ENCODE data around the gene SMARCE1. TPM values are rescaled to one million over a fixed set of nuclear protein-coding genes. Genes with fewer than 3 reads are reported as not detected.

The SMARCE1 gene
- total RNA-seq, 4 donors from 2014 or later: 76.5 to 111 (median 88.4) TPM

GRCh38 chr17:40577611-40578065, 70.0 kb downstream of the SMARCE1 start:
- TF ChIP-seq CTCF (IDR thresholded peaks at IDR 0.05; ENCODE audit: low read depth): no peak

GRCh38 chr17:40576113-40576740, 71.4 kb downstream of the SMARCE1 start:
- no peak for TF ChIP-seq CTCF (IDR thresholded peaks at IDR 0.05; ENCODE audit: low read depth)

Other genes starting within 250 kb of the SMARCE1 start
- gene TOP2A, start 229.9 kb downstream of the SMARCE1 start, total RNA-seq: 1 to 10 TPM in 2 of 4 donors, under 1 TPM in 2; 0.75 to 8.5 (median 3.7) TPM
- gene IGFBP4, start 204.4 kb downstream of the SMARCE1 start, total RNA-seq: 100 to 1,000 TPM; 147 to 268 (median 232) TPM
- not detected for gene TNS4, start 146.2 kb downstream of the SMARCE1 start, total RNA-seq
- gene CCR7, start 82.3 kb downstream of the SMARCE1 start, total RNA-seq: 1 to 10 TPM in 1 of 4 donors, under 1 TPM in 2, not detected in 1; 0.22 to 1.9 (median 0.65) TPM
- 1 to 10 TPM in 1 of 4 donors, under 1 TPM in 3; 0.22 to 2.0 (median 0.69) TPM for gene KRT222, start 17.4 kb upstream of the SMARCE1 start, total RNA-seq
- gene KRT24, start 55.9 kb upstream of the SMARCE1 start, total RNA-seq: not detected
- not detected for gene KRT25, start 107.5 kb upstream of the SMARCE1 start, total RNA-seq
- gene KRT26, start 124.4 kb upstream of the SMARCE1 start, total RNA-seq: not detected
- not detected for gene KRT27, start 134.7 kb upstream of the SMARCE1 start, total RNA-seq
- gene KRT28, start 152.1 kb upstream of the SMARCE1 start, total RNA-seq: not detected
- 10 to 100 TPM in 1 of 4 donors, 1 to 10 TPM in 3; 4.8 to 14.0 (median 7.4) TPM for gene KRT10, start 174.8 kb upstream of the SMARCE1 start, total RNA-seq
- 1 to 10 TPM in 1 of 4 donors, not detected in 3; 1.2 TPM for gene KRT12, start 219.4 kb upstream of the SMARCE1 start, total RNA-seq
- not detected for gene KRT20, start 237.4 kb upstream of the SMARCE1 start, total RNA-seq